Measurements from ENCODE around the gene ZFAND3. TPM values are rescaled to one million over a fixed set of nuclear protein-coding genes. Genes with fewer than 3 reads are reported as not detected.

Gene ZFAND3
- total and polyA plus RNA-seq, 8 donors = 19.8 to 164 (median 37.3) TPM

- intact Hi-C loops (cut with DNase I; ENCODE audit: low total_unique reads) = no loop called here
- Histone ChIP-seq H3K36me3 (no peaks in the 10 kb centered on the region), H3K4me3 (no peak overlapping the region), H3K27me3 (no peaks in the 10 kb centered on the region), H3K27ac (no peak overlapping the region), H3K4me1 (peaks cover 0 to 75% (median 43%) of the 10 kb centered on the region in 4 donors), H3K9me3 (no peaks in the 10 kb centered on the region)
- WGBS, 5 donors = 76 to 90% (median 84%) methylated on average over 4 of the region's 4 CpGs
- DNase-seq = no peak
- TF ChIP-seq EP300 (IDR thresholded peaks at IDR 0.05) = no peak
- TF ChIP-seq POLR2A (IDR thresholded peaks at IDR 0.05) = no peak
- TF ChIP-seq CTCF (IDR thresholded peaks at IDR 0.05) = no peak
- TF ChIP-seq POLR2AphosphoS5 (IDR thresholded peaks at IDR 0.05) = no peak
Measured at GRCh38 chr6:37926661-37927060, 107.1 kb downstream of the ZFAND3 start.

GRCh38 chr6:37928217-37928616 lies 108.7 kb downstream of the ZFAND3 start:
- H3K4me1 ChIP-seq = peaks cover 0 to 69% (median 38%) of the 10 kb centered on the region in 4 donors
- no peak overlapping the region for H3K4me3 ChIP-seq
- no peak for DNase-seq
- H3K27ac ChIP-seq = no peak overlapping the region
- no peaks in the 10 kb centered on the region for H3K36me3 ChIP-seq
- intact Hi-C loops (cut with DNase I; ENCODE audit: low total_unique reads) = no loop called here
- H3K27me3 ChIP-seq = no peaks in the 10 kb centered on the region
- H3K9me3 ChIP-seq = no peaks in the 10 kb centered on the region
- no peak for TF ChIP-seq POLR2A (IDR thresholded peaks at IDR 0.05)
- no peak for TF ChIP-seq EP300 (IDR thresholded peaks at IDR 0.05)
- no peak for TF ChIP-seq CTCF (IDR thresholded peaks at IDR 0.05)
- no peak for TF ChIP-seq POLR2AphosphoS5 (IDR thresholded peaks at IDR 0.05)
- 82 to 98% (median 92%) methylated on average over 4 of the region's 4 CpGs for WGBS, 5 donors

GRCh38 chr6:37930288-37930971 lies 110.9 kb downstream of the ZFAND3 start:
- no peak for DNase-seq
- H3K27me3 ChIP-seq = no peaks in the 10 kb centered on the region
- no peak overlapping the region for H3K4me3 ChIP-seq
- no peaks in the 10 kb centered on the region for H3K9me3 ChIP-seq
- WGBS, 5 donors = 68 to 83% (median 72%) methylated on average over 4 of the region's 4 CpGs
- H3K4me1 ChIP-seq = peaks cover 0 to 68% (median 27%) of the 10 kb centered on the region in 4 donors
- no peak overlapping the region for H3K27ac ChIP-seq
- intact Hi-C loops (cut with DNase I; ENCODE audit: low total_unique reads) = no loop called here
- H3K36me3 ChIP-seq = no peaks in the 10 kb centered on the region
- TF ChIP-seq EP300 (IDR thresholded peaks at IDR 0.05) (no peak), CTCF (IDR thresholded peaks at IDR 0.05) (no peak), POLR2A (IDR thresholded peaks at IDR 0.05) (no peak), POLR2AphosphoS5 (IDR thresholded peaks at IDR 0.05) (no peak)

GRCh38 chr6:37931066-37931465 lies 111.5 kb downstream of the ZFAND3 start:
- DNase-seq = no peak
- Histone ChIP-seq H3K9me3 (no peaks in the 10 kb centered on the region), H3K4me3 (no peak overlapping the region), H3K4me1 (peaks cover 2 to 67% (median 31%) of the 10 kb centered on the region in 4 donors), H3K36me3 (no peaks in the 10 kb centered on the region), H3K27ac (no peak overlapping the region), H3K27me3 (no peaks in the 10 kb centered on the region)
- TF ChIP-seq POLR2A (IDR thresholded peaks at IDR 0.05) = no peak
- TF ChIP-seq CTCF (IDR thresholded peaks at IDR 0.05) = no peak
- intact Hi-C loops (cut with DNase I; ENCODE audit: low total_unique reads) = no loop called here
- WGBS, 5 donors = 92 to 100% (median 100%) methylated on average over 1 of the region's 1 CpG

Data from stomach (tissue), 9 donors.